IMR-90 (cell line): ENCODE results near the gene CCL11. TPM values are rescaled to one million over a fixed set of nuclear protein-coding genes. Genes with fewer than 3 reads are reported as not detected.
A peak's percentile ranks its signal among the peaks of the same experiment; 100 is the strongest.

Experiments used
- ATAC-seq: fragments of 200-7000 bp; cut with Tn5 transposase; 2 replicates; pipeline ENCODE4 v1.9.1; 2020; ENCODE audit warnings: low read depth, mild to moderate bottlenecking, moderate library complexity
- BruUV-seq: library from RNA; stranded (reverse); fragments of 400-500 nt; replicated peaks from 2 replicates; lab custom pipeline; 2021; lab: Mats Ljungman, UMichigan
- CTCF ChIA-PET: fragments of 300-600 bp; formaldehyde crosslinking; extraction: SDS; loops from one replicate; lab custom pipeline; 2021; ENCODE audit warnings: antibody characterized with exemption; lab: Yijun Ruan, JAX
- POLR2A ChIA-PET: fragments of 300-600 bp; sonication (Branson Sonifier 250); formaldehyde crosslinking; loops from one replicate; lab custom pipeline; 2022; ENCODE audit warnings: antibody characterized with exemption; ENCODE audit not compliant: unreplicated experiment; lab: Charles Lee
- DNase-seq: peaks from one replicate; pipeline ENCODE4 v3.0.0; 2013
- H2AFZ ChIP-seq: replicated peaks from 2 replicates; pipeline ENCODE3; 2013; ENCODE audit warnings: low read length, mild to moderate bottlenecking; ENCODE audit not compliant: poor library complexity
- H2AK5ac ChIP-seq: 2 replicates; pipeline ENCODE4 v1.6.1; 2013; ENCODE audit warnings: low read depth, low read length, inconsistent platforms
- H2AK9ac ChIP-seq: replicated peaks from 2 replicates; pipeline ENCODE3; 2013; ENCODE audit warnings: mild to moderate bottlenecking, low read depth, low read length, moderate library complexity; ENCODE audit not compliant: poor library complexity
- H2BK120ac ChIP-seq: 2 replicates; pipeline ENCODE4 v1.6.1; 2013; ENCODE audit warnings: low read depth, low read length, inconsistent platforms
- H2BK15ac ChIP-seq: 3 replicates; pipeline ENCODE4 v1.6.1; 2013; ENCODE audit warnings: low read depth, low read length, inconsistent platforms
- H2BK20ac ChIP-seq: 2 replicates; pipeline ENCODE4 v1.6.1; 2013; ENCODE audit warnings: low read depth, mild to moderate bottlenecking, inconsistent platforms, low read length, moderate library complexity
- H2BK5ac ChIP-seq: 2 replicates; pipeline ENCODE4 v1.6.1; 2013; ENCODE audit warnings: mild to moderate bottlenecking, low read depth, low read length, inconsistent platforms; ENCODE audit not compliant: poor library complexity, severe bottlenecking
- H3K14ac ChIP-seq: replicated peaks from 2 replicates; pipeline ENCODE4 v1.6.1; 2013; ENCODE audit warnings: low read depth, low read length, inconsistent platforms
- H3K18ac ChIP-seq: 2 replicates; pipeline ENCODE4 v1.6.1; 2013; ENCODE audit warnings: low read depth, low read length, control low read depth
- H3K23ac ChIP-seq: 2 replicates; pipeline ENCODE4 v1.6.1; 2013; ENCODE audit warnings: low read depth, low read length, inconsistent platforms
- H3K27ac ChIP-seq: 2 replicates; pipeline ENCODE4 v1.5.1; 2013; ENCODE audit warnings: mild to moderate bottlenecking, control low read depth, low read length; ENCODE audit not compliant: insufficient read depth
- H3K27me3 ChIP-seq: 2 replicates; pipeline ENCODE4 v1.6.1; 2013; ENCODE audit warnings: low read length; ENCODE audit not compliant: control insufficient read depth, insufficient read depth
- H3K36me3 ChIP-seq: 2 replicates; pipeline ENCODE4 v1.6.1; 2013; ENCODE audit warnings: low read length, mixed read lengths; ENCODE audit not compliant: control insufficient read depth, insufficient read depth
- H3K4ac ChIP-seq: 2 replicates; pipeline ENCODE4 v1.6.1; 2013; ENCODE audit warnings: low read depth, low read length, inconsistent platforms
- H3K4me1 ChIP-seq: 2 replicates; pipeline ENCODE4 v1.6.1; 2013; ENCODE audit warnings: low read length, mixed read lengths; ENCODE audit not compliant: control insufficient read depth, insufficient read depth
- H3K4me2 ChIP-seq: 2 replicates; pipeline ENCODE4 v1.6.1; 2013; ENCODE audit warnings: low read depth, mild to moderate bottlenecking, control low read depth, low read length, moderate library complexity
- H3K4me3 ChIP-seq: 2 replicates; pipeline ENCODE4 v1.5.1; 2013; ENCODE audit warnings: low read depth, mild to moderate bottlenecking, control low read depth, low read length, moderate library complexity; ENCODE audit not compliant: insufficient read depth
- H3K56ac ChIP-seq: 2 replicates; pipeline ENCODE4 v1.6.1; 2013; ENCODE audit warnings: low read length, inconsistent platforms; ENCODE audit not compliant: insufficient read depth; ENCODE audit errors: extremely low read depth
- H3K79me1 ChIP-seq, 2 experiments: 2 replicates each; pipeline ENCODE4 v1.6.1; 2013; ENCODE audit warnings: low read length in 2 of 2, inconsistent platforms in 1 of 2, low read depth in 1 of 2
- H3K9ac ChIP-seq: 2 replicates; pipeline ENCODE4 v1.6.1; 2013; ENCODE audit warnings: low read depth, low read length, control low read depth
- H3K9me1 ChIP-seq: 2 replicates; pipeline ENCODE4 v1.6.1; 2013; ENCODE audit warnings: low read length, inconsistent platforms; ENCODE audit not compliant: insufficient read depth
- H3K9me3 ChIP-seq: 2 replicates; pipeline ENCODE4 v1.6.1; 2013; ENCODE audit warnings: low read length; ENCODE audit not compliant: control insufficient read depth, insufficient read depth
- H4K20me1 ChIP-seq: 2 replicates; pipeline ENCODE4 v1.6.1; 2013; ENCODE audit warnings: low read length, inconsistent platforms; ENCODE audit not compliant: insufficient read depth
- H4K5ac ChIP-seq: 2 replicates; pipeline ENCODE4 v1.6.1; 2013; ENCODE audit warnings: mild to moderate bottlenecking, low read depth, low read length, control low read depth
- H4K8ac ChIP-seq, 2 experiments: 2 replicates each; pipeline ENCODE4 v1.6.1; 2013; ENCODE audit warnings: low read depth in 2 of 2, low read length in 2 of 2, control low read depth in 1 of 2, inconsistent platforms in 1 of 2
- H4K91ac ChIP-seq: 2 replicates; pipeline ENCODE4 v1.6.1; 2013; ENCODE audit warnings: low read depth, low read length, inconsistent platforms; ENCODE audit not compliant: insufficient read depth
- BHLHE40 ChIP-seq: fragments of 150-350 bp; IDR thresholded peaks from 2 replicates; pipeline ENCODE4 v1.6.1; 2016; ENCODE audit warnings: mild to moderate bottlenecking, low read depth, low read length
- CEBPB ChIP-seq: IDR thresholded peaks from 2 replicates; pipeline ENCODE4 v1.6.1; 2012; ENCODE audit warnings: low read depth, low read length, improper control_type of control experiment
- CHD1 ChIP-seq: IDR thresholded peaks from 2 replicates; pipeline ENCODE4 v1.6.1; 2012; ENCODE audit warnings: low read depth, low read length, improper control_type of control experiment
- FOS ChIP-seq: fragments of 150-350 bp; IDR thresholded peaks from 2 replicates; pipeline ENCODE4 v1.6.1; 2016; ENCODE audit warnings: low read depth, low read length
- MAFK ChIP-seq: IDR thresholded peaks from 2 replicates; pipeline ENCODE4 v1.6.1; 2012; ENCODE audit warnings: low read depth, low read length, improper control_type of control experiment
- MAZ ChIP-seq: IDR thresholded peaks from 2 replicates; pipeline ENCODE4 v1.6.1; 2012; ENCODE audit warnings: low read depth, mild to moderate bottlenecking, low read length, improper control_type of control experiment, moderate library complexity, borderline replicate concordance
- MXI1 ChIP-seq: IDR thresholded peaks from 2 replicates; pipeline ENCODE4 v1.6.1; 2012; ENCODE audit warnings: low read depth, mild to moderate bottlenecking, low read length, moderate library complexity, borderline replicate concordance
- NFE2L2 ChIP-seq: fragments of 150-350 bp; IDR thresholded peaks from 2 replicates; pipeline ENCODE4 v1.6.1; 2016; ENCODE audit warnings: low read depth, mild to moderate bottlenecking, low read length
- RAD21 ChIP-seq: IDR thresholded peaks from 2 replicates; pipeline ENCODE4 v1.6.1; 2012; ENCODE audit warnings: low read length, improper control_type of control experiment
- SMC3 ChIP-seq: fragments of 150-350 bp; IDR thresholded peaks from 2 replicates; pipeline ENCODE4 v1.6.1; 2016; ENCODE audit warnings: low read depth, mild to moderate bottlenecking, antibody characterized with exemption, low read length, moderate library complexity
- USF2 ChIP-seq: fragments of 150-350 bp; IDR thresholded peaks from 2 replicates; pipeline ENCODE4 v1.6.1; 2017; ENCODE audit warnings: mild to moderate bottlenecking, antibody characterized with exemption, low read length, low read depth
- WGBS, 2 experiments: methylation state at CpG; one replicate each; pipeline versions ENCODE4 v1.1.5 to v1.1.7; 2013; ENCODE audit warnings: missing lambda C conversion rate in 2 of 2; ENCODE audit not compliant: insufficient read length in 1 of 2; ENCODE audit errors: extremely low coverage in 2 of 2; 5-methylcytosine and 5-hydroxymethylcytosine counted together
- dilution Hi-C: fragments of 300-500 bp; cut with HindIII; formaldehyde crosslinking; loops from one replicate; pipeline ENCODE4 v1.14.3; 2018; ENCODE audit warnings: low sequenced_read_pairs; ENCODE audit not compliant: unreplicated experiment
- in situ Hi-C: fragments of 300-500 bp; cut with MboI; formaldehyde crosslinking; loops from 3 replicates; pipeline ENCODE4 v1.14.3; 2019; ENCODE audit warnings: low sequenced_read_pairs, inconsistent platforms, mixed read lengths
- intact Hi-C: fragments of 100-400 bp; cut with micrococcal nuclease; formaldehyde crosslinking; loops from 2 replicates; pipeline ENCODE4 v1.10.0; 2022
- polyA plus RNA-seq, 3 experiments: library from polyadenylated mRNA; depleted of rRNA; stranded (reverse); fragments of >200 nt; gene quantifications; 2 replicates each; pipeline ENCODE4 v1.2.3, GENCODE V29; 2012; ENCODE audit warnings: low replicate concordance in 1 of 3
- total RNA-seq: library from RNA; depleted of rRNA; stranded (reverse); fragments of >200 nt; gene quantifications from 2 replicates; pipeline ENCODE4 v1.2.3, GENCODE V29; 2012
- TF ChIP-seq, protein P1 (sequence below): fragments of 150-350 bp; IDR thresholded peaks from 2 replicates; pipeline ENCODE4 v1.6.1; 2016; ENCODE audit warnings: low read depth, mild to moderate bottlenecking, low read length, moderate library complexity, borderline replicate concordance
- TF ChIP-seq, protein P2 (sequence below): conservative IDR thresholded peaks from 2 replicates; pipeline ENCODE4 v1.5.1; 2012; ENCODE audit warnings: mild to moderate bottlenecking, low read depth, low read length, improper control_type of control experiment

Gene CCL11
- total and polyA plus RNA-seq, 2 of the 4 experiments (the other 2 are of a cell fraction): not detected

DNA sequence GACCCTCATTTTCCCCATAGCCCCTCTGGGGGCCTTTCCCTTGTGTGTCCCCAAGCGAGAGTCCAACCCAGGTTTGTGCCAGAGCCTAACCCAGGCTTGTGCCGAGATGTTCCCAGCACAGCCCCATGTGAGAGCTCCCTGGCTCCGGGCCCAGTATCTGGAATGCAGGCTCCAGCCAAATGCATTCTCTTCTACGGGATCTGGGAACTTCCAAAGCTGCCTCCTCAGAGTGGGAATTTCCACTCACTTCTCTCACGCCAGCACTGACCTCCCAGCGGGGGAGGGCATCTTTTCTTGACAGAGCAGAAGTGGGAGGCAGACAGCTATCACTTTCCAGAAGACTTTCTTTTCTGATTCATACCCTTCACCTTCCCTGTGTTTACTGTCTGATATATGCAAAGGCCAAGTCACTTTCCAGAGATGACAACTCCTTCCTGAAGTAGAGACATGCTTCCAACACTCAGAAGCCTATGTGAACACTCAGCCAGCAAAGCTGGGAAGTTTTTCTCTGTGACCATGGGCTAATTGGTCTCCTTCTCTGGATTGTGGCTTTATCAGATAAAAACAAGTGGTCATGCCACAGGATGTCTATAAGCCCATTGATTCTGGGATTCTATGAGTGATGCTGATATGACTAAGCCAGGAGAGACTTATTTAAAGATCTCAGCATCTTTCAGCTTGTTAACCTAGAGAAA is 33.0 kb upstream of the CCL11 start:
- Histone ChIP-seq H3K23ac (peak overlapping the region; percentile 70; the same call in 1 of the 2 replicates), H3K4ac (peak overlapping the region; percentile 90), H3K79me1 (no peaks in the 10 kb centered on the region), H3K36me3 (peaks cover 3% of the 10 kb centered on the region; the same call in 1 of the 2 replicates), H3K9me3 (no peaks in the 10 kb centered on the region), H2BK20ac (peak overlapping the region; percentile 91), H2AK5ac (peak overlapping the region; percentile 26), H4K5ac (peak overlapping the region; percentile 91), H3K56ac (peak overlapping the region; percentile 32), H3K4me2 (peak overlapping the region; percentile 42), H3K9me1 (peaks cover 30% of the 10 kb centered on the region), H4K20me1 (no peaks in the 10 kb centered on the region), H4K91ac (peak overlapping the region; percentile 95), H3K27me3 (no peaks in the 10 kb centered on the region), H4K8ac (peak overlapping the region; percentile 75 to 80; a peak in 3 of 4 replicates), H3K9ac (peak overlapping the region; percentile 5; the same call in 1 of the 2 replicates), H2BK15ac (peak overlapping the region; percentile 80; the same call in 2 of the 3 replicates), H3K18ac (peak overlapping the region; percentile 75), H3K4me1 (peaks cover 53% of the 10 kb centered on the region), H3K14ac (peak overlapping the region; percentile 50), H2BK120ac (peak overlapping the region; percentile 92), H3K4me3 (no peak overlapping the region), H2BK5ac (peak overlapping the region; percentile 92), H2AK9ac (peak overlapping the region; percentile 66), H2AFZ (peak overlapping the region; percentile 58), H3K27ac (peak overlapping the region; percentile 75)
- BruUV-seq: no TSS peak
- in situ Hi-C loops (loop anchor here (25.0 kb wide), 1 partner anchor 860 kb away; the partner anchor contains the start of genes FNDC8 and RAD51D), intact Hi-C loops (loop anchor here (2.0 kb wide), 1 partner anchor 102 kb away; no protein-coding TSS in a partner anchor), dilution Hi-C loops (no loop called here)
- peak; percentile 24 for ATAC-seq
- peak; percentile 95 for DNase-seq
- 0% methylated on average over 2 of the region's 6 CpGs; no CpG with 5 or more reads in 1 of the 2 experiments for WGBS, 2 experiments
- CTCF ChIA-PET: interaction anchor here (0.7 to 1.9 kb wide), 4 partner anchors 54 to 109 kb away, joined by 3 to 9 read pairs (median 4); no protein-coding TSS in a partner anchor
- POLR2A ChIA-PET: interaction anchor here (0.9 kb wide), 1 partner anchor 51 kb away, joined by 3 read pairs; no protein-coding TSS in a partner anchor
- no peak for TF ChIP-seq SMC3
- no peak for TF ChIP-seq CEBPB
- 0 out of 2 replicates have a peak, but pooled peaks have one; percentile 17 for TF ChIP-seq FOS
- no peak for TF ChIP-seq MAZ
- TF ChIP-seq RAD21: no peak
- TF ChIP-seq USF2: peak; percentile 35; the same call in 1 of the 2 replicates
- TF ChIP-seq MAFK: no peak
- no peak for TF ChIP-seq MXI1
- TF ChIP-seq BHLHE40: no peak
- TF ChIP-seq CHD1: peak; percentile 68; the same call in 1 of the 2 replicates
- TF ChIP-seq, protein P1, sequence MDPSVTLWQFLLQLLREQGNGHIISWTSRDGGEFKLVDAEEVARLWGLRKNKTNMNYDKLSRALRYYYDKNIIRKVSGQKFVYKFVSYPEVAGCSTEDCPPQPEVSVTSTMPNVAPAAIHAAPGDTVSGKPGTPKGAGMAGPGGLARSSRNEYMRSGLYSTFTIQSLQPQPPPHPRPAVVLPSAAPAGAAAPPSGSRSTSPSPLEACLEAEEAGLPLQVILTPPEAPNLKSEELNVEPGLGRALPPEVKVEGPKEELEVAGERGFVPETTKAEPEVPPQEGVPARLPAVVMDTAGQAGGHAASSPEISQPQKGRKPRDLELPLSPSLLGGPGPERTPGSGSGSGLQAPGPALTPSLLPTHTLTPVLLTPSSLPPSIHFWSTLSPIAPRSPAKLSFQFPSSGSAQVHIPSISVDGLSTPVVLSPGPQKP: no peak
- TF ChIP-seq, protein P2, sequence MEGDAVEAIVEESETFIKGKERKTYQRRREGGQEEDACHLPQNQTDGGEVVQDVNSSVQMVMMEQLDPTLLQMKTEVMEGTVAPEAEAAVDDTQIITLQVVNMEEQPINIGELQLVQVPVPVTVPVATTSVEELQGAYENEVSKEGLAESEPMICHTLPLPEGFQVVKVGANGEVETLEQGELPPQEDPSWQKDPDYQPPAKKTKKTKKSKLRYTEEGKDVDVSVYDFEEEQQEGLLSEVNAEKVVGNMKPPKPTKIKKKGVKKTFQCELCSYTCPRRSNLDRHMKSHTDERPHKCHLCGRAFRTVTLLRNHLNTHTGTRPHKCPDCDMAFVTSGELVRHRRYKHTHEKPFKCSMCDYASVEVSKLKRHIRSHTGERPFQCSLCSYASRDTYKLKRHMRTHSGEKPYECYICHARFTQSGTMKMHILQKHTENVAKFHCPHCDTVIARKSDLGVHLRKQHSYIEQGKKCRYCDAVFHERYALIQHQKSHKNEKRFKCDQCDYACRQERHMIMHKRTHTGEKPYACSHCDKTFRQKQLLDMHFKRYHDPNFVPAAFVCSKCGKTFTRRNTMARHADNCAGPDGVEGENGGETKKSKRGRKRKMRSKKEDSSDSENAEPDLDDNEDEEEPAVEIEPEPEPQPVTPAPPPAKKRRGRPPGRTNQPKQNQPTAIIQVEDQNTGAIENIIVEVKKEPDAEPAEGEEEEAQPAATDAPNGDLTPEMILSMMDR: no peak
- TF ChIP-seq NFE2L2: 0 out of 2 replicates have a peak, but pooled peaks have one; percentile 14
